Kasumi-1 (cell line): ENCODE measurements around the gene GLI1.
"Not testable (repeated sequence)": the region's sequence is repeated elsewhere in the genome, so short reads cannot be mapped to it uniquely, and the experiment has no call there.

Source experiments
- DNase-seq, 2 experiments: peaks; one replicate each; lab custom pipeline; 2025; lab: John Stamatoyannopoulos, UW

Gene GLI1

DNA sequence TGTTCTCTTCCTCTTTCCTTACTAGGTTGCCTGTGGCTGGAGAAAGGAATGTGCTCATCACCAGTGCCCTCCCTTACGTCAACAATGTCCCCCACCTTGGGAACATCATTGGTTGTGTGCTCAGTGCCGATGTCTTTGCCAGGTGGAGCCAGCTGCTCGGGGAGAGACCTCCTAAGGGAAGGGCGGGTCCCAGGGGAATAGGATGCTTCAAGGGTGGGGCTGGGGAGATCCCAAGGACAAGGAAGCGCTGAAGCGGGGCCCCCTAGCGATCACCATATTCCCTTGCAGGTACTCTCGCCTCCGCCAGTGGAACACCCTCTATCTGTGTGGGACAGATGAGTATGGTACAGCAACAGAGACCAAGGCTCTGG, 38.5 kb downstream of the GLI1 start:
- no peak for DNase-seq

DNA sequence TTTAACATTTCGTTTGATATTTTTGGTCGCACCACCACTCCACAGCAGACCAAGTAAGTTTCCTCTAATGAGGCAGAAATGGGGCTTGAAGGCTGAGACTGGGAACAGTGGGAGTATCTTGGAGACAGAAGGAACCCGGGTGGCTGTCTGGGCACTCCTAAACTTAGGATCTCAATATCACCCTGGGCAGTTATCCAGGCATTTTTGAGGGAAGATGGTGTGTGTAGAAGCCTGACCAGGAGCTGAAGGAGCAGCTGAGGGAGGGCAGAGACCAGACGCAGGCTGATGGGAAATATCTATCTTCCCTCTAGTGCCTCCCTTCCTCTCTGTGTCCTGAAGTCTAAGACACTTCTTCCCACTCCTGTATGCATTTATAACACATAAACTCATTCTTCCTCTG, 39.0 kb downstream of the GLI1 start:
- no peak for DNase-seq

GRCh38 chr12:57500213-57500612, 40.6 kb downstream of the GLI1 start:
- no peak for DNase-seq

DNA sequence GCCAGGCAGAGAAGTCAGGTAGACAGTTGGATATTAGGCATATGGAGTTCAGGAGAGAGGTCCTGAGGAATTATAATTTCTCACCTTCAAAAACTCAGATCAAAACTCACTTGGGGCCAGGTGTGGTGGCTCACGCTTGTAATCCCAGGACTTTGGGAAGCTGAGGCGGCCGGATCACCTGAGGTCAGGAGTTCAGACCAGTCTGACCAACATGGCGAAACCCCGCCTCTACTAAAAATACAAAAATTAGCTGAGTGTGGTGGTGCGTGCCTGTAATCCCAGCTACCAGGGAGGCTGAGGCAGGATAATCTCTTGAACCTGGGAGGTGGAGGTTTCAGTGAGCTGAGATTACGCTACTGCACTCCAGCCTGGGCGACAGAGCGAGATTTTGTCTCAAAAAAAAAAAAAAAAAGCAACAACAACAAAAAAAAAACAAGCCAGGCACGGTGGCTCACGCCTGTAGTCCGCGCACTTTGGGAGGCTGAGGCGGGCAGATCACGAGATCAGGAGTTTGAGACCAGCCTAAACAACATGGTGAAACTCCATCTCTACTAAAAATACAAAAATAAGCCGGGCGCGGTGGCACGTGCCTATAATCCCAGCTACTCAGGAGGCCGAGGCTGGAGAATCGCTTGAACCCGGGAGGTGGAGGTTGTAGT, 42.9 kb downstream of the GLI1 start:
- not testable (repeated sequence) for DNase-seq

DNA sequence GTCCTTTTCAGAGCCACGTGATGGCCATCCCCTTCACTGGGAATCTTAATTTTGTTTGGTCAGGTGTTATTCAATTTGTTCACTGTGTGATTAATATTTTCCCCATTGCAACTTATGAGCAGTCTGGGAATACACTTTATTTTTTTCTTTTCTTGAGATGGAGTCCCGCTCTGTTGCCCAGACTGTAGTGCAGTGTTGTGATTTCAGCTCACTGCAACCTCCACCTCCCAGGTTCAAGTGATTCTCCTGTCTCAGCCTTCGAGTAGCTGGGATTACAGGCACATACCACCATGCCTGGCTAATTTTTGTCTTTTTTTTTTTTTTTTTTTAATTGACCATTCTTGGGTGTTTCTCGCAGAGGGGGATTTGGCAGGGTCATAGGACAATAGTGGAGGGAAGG, 47.0 kb downstream of the GLI1 start:
- not testable (repeated sequence) for DNase-seq

DNA sequence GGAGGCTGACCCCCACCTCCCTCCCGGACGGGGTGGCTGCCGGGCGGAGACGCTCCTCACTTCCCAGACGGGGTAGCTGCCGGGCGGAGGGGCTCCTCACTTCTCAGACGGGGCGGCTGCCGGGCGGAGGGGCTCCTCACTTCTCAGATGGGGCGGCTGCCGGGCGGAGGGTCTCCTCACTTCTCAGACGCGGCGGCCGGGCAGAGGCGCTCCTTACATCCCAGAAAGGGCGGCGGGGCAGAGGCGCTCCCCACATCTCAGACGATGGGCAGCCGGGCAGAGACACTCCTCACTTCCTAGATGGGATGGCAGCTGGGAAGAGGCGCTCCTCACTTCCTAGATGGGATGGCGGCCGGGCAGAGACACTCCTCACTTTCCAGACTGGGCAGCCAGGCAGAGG, 48.2 kb downstream of the GLI1 start:
- DNase-seq: not testable (repeated sequence)

DNA sequence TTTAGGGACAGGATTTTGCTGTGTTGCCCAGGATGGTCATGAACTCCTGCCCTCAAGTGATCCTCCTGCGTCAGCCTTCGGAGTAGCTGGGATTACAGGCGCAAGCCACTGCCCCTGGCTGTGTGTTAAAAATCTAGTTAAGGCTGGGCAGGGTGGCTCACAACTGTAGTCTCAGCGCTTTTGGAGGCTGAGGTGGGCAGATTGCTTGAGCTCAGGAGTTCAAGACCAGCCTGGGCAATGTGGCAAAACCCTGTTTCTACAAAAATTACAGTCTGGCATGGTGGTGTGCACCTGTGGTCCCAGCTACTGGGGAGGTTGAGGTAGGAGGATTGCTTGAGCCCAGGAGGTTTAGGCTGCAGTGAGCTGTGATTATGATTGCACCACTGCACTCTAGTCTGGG, 51.6 kb downstream of the GLI1 start:
- DNase-seq: no peak

DNA sequence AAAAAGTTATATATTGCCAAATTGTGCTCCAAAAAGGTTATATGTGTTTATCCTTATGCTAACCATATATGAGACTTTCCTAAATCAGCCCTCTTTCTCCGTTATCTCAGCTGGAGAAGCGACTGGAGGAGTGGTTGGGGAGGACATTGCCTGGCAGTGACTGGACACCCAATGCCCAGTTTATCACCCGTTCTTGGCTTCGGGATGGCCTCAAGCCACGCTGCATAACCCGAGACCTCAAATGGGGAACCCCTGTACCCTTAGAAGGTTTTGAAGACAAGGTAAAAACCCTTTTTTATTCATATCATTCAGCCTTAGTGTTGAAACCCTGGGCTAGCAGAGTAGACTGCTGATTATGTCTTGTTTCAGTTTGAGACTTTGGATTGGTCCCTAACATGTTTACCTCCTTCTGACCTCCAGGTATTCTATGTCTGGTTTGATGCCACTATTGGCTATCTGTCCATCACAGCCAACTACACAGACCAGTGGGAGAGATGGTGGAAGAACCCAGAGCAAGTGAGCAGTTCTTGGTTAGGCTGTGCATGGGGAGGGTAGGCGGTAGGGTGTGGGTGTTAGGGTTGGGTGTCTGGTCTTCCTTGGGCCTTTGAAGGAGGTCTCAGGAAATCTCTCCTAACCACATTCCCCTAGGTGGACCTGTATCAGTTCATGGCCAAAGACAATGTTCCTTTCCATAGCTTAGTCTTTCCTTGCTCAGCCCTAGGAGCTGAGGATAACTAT, 52.2 kb downstream of the GLI1 start:
- no peak for DNase-seq

DNA sequence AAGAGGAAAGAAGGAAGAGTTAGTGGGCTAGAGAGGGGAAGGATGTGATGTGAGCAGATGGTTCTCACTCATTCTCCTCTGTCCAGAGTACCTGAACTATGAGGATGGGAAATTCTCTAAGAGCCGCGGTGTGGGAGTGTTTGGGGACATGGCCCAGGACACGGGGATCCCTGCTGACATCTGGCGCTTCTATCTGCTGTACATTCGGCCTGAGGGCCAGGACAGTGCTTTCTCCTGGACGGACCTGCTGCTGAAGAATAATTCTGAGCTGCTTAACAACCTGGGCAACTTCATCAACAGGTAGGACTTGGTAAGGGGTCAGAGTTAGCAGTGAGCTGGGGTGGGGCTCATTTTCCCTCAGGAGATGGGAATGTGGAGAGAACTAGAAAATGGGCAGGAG, 53.1 kb downstream of the GLI1 start:
- no peak for DNase-seq

- no peak for DNase-seq
Measured at GRCh38 chr12:57513266-57513665, 53.7 kb downstream of the GLI1 start.

GRCh38 chr12:57513677-57514076, 54.1 kb downstream of the GLI1 start:
- not testable (repeated sequence) for DNase-seq

DNA sequence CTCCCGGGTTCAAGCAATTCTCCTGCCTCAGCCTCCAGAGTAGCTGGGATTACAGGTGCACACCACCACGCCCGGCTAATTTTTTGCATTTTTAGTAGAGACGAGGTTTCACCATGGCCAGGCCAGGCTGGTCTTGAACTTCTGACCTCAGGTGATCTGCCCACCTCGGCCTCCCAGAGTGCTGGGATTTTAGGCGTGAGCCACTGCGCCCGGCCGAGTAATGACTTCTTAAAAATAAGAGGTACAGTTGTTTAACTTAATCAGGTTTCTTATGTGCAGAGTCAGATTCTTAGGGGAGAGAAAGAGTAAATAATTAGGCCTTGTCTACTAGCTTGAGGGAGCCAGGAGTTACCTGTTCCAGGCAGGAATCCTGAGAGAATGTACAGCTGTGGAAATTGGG, 54.7 kb downstream of the GLI1 start:
- DNase-seq: not testable (repeated sequence)

GRCh38 chr12:57514720-57515407, 55.3 kb downstream of the GLI1 start:
- DNase-seq: no peak

DNA sequence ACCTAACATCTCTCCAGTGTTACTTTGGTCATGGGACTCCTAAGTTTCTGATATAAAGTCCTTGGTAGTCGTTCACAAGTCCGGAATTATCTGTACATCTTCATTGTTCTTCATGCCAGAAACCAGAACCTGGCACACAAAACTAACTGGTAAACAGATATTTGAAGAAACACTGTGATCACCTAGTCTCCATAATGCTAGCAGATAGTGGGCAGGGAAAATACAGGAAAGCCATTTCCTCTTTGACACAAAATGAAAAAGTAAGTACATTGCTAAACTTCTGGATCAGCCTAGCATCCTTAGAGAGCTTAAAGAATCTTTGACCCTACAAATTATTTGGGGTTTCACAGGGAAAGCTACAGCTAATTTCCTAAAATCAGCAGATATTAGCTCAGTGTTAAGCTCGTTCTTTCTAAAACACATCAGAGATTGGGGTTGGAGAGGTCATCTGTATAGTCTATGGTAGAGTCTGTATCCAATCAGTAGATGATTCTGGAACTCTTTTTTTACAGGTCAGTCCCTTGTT, 55.9 kb downstream of the GLI1 start:
- no peak for DNase-seq

GRCh38 chr12:57515934-57516541, 56.5 kb downstream of the GLI1 start:
- no peak for DNase-seq

- no peak for DNase-seq
Measured at GRCh38 chr12:57516617-57517153, 57.1 kb downstream of the GLI1 start.

DNA sequence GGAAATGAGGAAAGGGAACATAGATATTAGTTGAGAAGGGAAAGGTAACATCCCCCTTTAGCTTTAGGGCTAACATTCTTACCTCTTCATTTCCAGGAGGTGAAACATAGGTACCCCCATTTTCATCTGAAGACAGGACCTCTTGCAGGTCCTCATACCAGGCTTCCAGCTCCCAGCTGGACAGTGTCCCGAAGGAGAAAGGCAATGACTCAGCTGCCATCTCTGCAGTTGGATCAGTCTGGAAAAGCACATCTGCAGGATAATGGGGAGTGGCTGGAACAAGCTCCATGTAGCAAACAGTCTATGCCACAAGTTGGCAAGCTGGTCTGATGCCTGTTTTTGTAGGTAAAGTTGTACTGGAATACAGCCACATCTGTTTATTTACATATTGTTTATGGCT, 57.6 kb downstream of the GLI1 start:
- no peak for DNase-seq

GRCh38 chr12:57517718-57518117, 58.1 kb downstream of the GLI1 start:
- not testable (repeated sequence) for DNase-seq

- no peak for DNase-seq
Measured at GRCh38 chr12:57518176-57518919, 58.8 kb downstream of the GLI1 start.

DNA sequence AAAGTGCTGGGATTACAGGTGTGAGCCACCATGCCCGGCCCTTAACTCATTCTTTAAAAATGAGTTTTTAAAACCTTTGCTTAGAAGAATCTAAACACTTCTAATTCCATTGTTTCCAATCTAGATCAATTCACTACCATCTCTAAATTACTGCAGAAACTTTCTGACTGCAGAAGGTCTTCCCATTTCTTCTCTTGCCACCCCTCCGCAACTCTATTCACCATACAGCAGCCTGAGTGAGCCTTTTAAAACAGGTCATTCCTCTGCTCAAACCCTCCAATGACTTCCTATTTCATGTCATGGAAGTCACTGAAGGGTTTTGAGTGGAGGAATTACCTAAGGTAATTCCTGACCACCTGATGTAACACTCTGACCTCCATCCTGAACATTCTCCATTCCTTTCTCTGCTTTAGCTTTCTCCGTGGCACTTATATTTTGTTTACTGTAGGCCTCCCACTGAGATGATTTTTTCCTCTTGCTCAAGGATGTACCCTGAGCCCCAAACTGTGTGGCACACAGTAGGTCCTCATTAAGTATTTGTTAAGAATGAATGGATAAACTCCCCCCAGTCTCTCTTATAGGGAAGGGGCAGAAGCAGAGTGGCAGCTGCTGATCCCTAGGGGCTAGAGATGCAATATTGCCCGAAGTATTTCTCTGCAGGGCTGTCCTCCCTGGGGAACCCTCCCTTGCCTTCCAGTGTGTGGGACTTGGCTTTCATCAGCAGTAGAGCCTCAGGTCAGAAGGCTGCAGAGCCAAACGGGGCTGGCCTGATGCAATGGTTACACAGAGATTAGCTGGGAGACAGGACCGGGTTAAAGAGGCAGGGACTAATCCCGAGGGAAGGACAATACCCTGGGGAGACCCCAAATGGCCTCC, 59.6 kb downstream of the GLI1 start:
- no peak for DNase-seq

DNA sequence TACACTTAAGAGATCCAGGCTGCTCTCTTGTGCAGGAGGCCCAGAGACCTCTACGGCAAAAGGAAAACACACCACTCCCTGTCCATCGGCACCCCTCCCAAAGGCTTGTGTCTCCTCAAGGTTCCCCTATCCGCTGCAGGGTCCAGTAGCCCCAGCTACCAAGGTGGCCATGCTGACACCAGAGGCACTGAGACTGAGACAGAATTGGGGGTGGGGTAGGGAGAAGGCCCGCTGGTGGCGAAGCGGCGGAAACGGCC, 60.1 kb downstream of the GLI1 start:
- DNase-seq: peak in 1 of 2 experiments; percentile 24
